GM12874 (cell line): ENCODE data around the gene PER3.

Experiments used
- CTCF ChIP-seq: IDR thresholded peaks from 2 replicates; pipeline ENCODE4 v1.5.1; 2011; ENCODE audit warnings: low read depth, mild to moderate bottlenecking, control low read depth, low read length, moderate library complexity; ENCODE audit not compliant: insufficient read depth

Gene PER3

GRCh38 chr1:7821282-7821681, 37.2 kb downstream of the PER3 start:
- no peak for TF ChIP-seq CTCF

GRCh38 chr1:7824701-7825100, 40.6 kb downstream of the PER3 start:
- no peak for TF ChIP-seq CTCF

- TF ChIP-seq CTCF, result no peak
These were observed 42.3 kb downstream of the PER3 start for GRCh38 chr1:7826363-7826762.

- TF ChIP-seq CTCF, result no peak
These were observed 43.2 kb downstream of the PER3 start for GRCh38 chr1:7827126-7827955.

- no peak for TF ChIP-seq CTCF
These were observed 47.4 kb downstream of the PER3 start for GRCh38 chr1:7831458-7831857.

- no peak for TF ChIP-seq CTCF
These were observed 48.9 kb downstream of the PER3 start for GRCh38 chr1:7833035-7833434.

GRCh38 chr1:7838714-7839113, 54.6 kb downstream of the PER3 start:
- TF ChIP-seq CTCF, result no peak

GRCh38 chr1:7839526-7839925, 55.4 kb downstream of the PER3 start:
- TF ChIP-seq CTCF, result no peak
